Astrocyte (in vitro differentiated cells and primary cell): Measurements from ENCODE around the gene PRDM11. TPM values are rescaled to one million over a fixed set of nuclear protein-coding genes. Genes with fewer than 3 reads are reported as not detected.

Experiments used
- DNase-seq: peaks from one replicate; pipeline ENCODE4 v3.0.0-alpha.2; 2010; ENCODE audit warnings: low read depth
- FAIRE-seq: peaks from 2 replicates; lab custom pipeline; 2011; peaks lifted over from hg19 to GRCh38; lab: Jason Lieb, UNC
- H2AFZ ChIP-seq: 2 replicates; pipeline ENCODE4 v1.6.0; 2012; ENCODE audit warnings: low read depth, low read length, inconsistent platforms
- H3K27ac ChIP-seq: 2 replicates; pipeline ENCODE4 v1.5.1; 2011; ENCODE audit warnings: low read depth, low read length, inconsistent platforms
- H3K27me3 ChIP-seq: 2 replicates; pipeline ENCODE4 v1.6.0; 2011; ENCODE audit warnings: low read length, inconsistent platforms; ENCODE audit not compliant: insufficient read depth
- H3K36me3 ChIP-seq: 2 replicates; pipeline ENCODE4 v1.5.1; 2011; ENCODE audit warnings: low read length, inconsistent platforms; ENCODE audit not compliant: insufficient read depth
- H3K4me1 ChIP-seq: 2 replicates; pipeline ENCODE4 v1.5.1; 2011; ENCODE audit warnings: low read length, inconsistent platforms; ENCODE audit not compliant: insufficient read depth
- H3K4me2 ChIP-seq: 2 replicates; pipeline ENCODE4 v1.6.0; 2012; ENCODE audit warnings: low read length, inconsistent platforms
- H3K4me3 ChIP-seq: 2 replicates; pipeline ENCODE4 v1.5.1; 2011; ENCODE audit warnings: low read depth, mild to moderate bottlenecking, low read length, inconsistent platforms; ENCODE audit not compliant: insufficient read depth
- H3K79me2 ChIP-seq: 2 replicates; pipeline ENCODE4 v1.6.0; 2012; ENCODE audit warnings: mild to moderate bottlenecking, low read length, inconsistent platforms; ENCODE audit not compliant: insufficient read depth
- H3K9ac ChIP-seq: 2 replicates; pipeline ENCODE4 v1.6.0; 2012; ENCODE audit warnings: mild to moderate bottlenecking, low read length, inconsistent platforms
- H3K9me3 ChIP-seq: 2 replicates; pipeline ENCODE4 v1.5.1; 2012; ENCODE audit warnings: low read depth, mild to moderate bottlenecking, low read length, inconsistent platforms; ENCODE audit not compliant: insufficient read depth
- H4K20me1 ChIP-seq: 2 replicates; pipeline ENCODE4 v1.6.0; 2012; ENCODE audit warnings: low read length, inconsistent platforms; ENCODE audit not compliant: insufficient read depth
- H3K27ac Mint-ChIP-seq: one replicate; pipeline ENCODE4 v1.8.0; 2021; ENCODE audit warnings: mild to moderate bottlenecking, mixed read lengths; ENCODE audit not compliant: unreplicated experiment
- H3K27me3 Mint-ChIP-seq: one replicate; pipeline ENCODE4 v1.8.0; 2021; ENCODE audit warnings: low read depth, mixed read lengths; ENCODE audit not compliant: unreplicated experiment
- H3K36me3 Mint-ChIP-seq: one replicate; pipeline ENCODE4 v1.8.0; 2021; ENCODE audit warnings: low read depth, mixed read lengths; ENCODE audit not compliant: unreplicated experiment
- H3K4me1 Mint-ChIP-seq: one replicate; pipeline ENCODE4 v1.8.0; 2021; ENCODE audit warnings: low read depth, mixed read lengths; ENCODE audit not compliant: unreplicated experiment
- H3K4me3 Mint-ChIP-seq: one replicate; pipeline ENCODE4 v1.8.0; 2021; ENCODE audit warnings: mild to moderate bottlenecking, moderate library complexity, mixed read lengths; ENCODE audit not compliant: unreplicated experiment
- H3K9me3 Mint-ChIP-seq: one replicate; pipeline ENCODE4 v1.8.0; 2021; ENCODE audit warnings: mild to moderate bottlenecking, mixed read lengths; ENCODE audit not compliant: unreplicated experiment
- CTCF ChIP-seq: IDR thresholded peaks from 2 replicates; pipeline ENCODE4 v1.5.1; 2011; ENCODE audit warnings: low read depth, mild to moderate bottlenecking, inconsistent platforms, low read length, moderate library complexity; ENCODE audit not compliant: insufficient read depth
- EZH2 ChIP-seq: IDR thresholded peaks from 2 replicates; pipeline ENCODE4 v1.6.1; 2012; ENCODE audit warnings: mild to moderate bottlenecking, low read length, inconsistent platforms; ENCODE audit not compliant: insufficient read depth
- total RNA-seq: library from RNA; stranded (reverse); gene quantifications from 2 replicates; pipeline ENCODE4 v1.2.1, GENCODE V29; 2021

The PRDM11 gene
- total RNA-seq, 1 donor from 2014 or later: 9.1 TPM

DNA sequence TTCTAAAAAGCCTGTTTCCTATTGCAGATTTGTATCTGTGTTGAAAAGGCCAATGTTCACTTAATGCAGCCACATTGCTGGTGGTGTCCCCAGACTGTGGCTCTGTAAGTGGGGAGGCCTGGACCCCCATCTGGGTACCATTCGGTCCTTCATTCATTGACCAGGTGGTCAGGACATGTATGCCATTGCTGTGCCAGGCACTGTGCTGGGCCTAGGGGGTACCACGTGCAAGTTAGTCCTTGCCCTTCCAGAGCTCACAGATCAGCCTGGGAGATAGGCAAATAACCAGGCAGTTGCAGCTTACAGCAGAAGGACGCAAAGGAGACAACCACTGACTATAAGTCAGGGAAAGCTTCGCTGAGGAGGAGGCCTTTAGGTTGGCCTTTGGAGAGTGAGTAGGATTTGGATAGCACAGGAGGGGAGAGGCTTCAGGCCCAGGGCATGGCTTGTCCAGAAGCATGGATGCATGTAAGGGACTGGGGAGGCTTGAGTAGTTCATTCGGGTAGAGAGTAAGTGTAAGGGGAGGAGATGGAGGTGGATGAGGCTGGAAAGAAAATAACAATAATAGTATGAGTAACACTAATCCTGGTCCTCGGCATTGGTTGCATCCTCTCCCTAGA is 5.0 kb downstream of the PRDM11 start:
- Mint-ChIP-seq H3K4me3 (no peak overlapping the region), H3K27ac (no peak overlapping the region), H3K4me1 (peaks cover 10% of the 10 kb centered on the region), H3K36me3 (peaks cover 2% of the 10 kb centered on the region), H3K9me3 (no peaks in the 10 kb centered on the region), H3K27me3 (peaks cover 3% of the 10 kb centered on the region)
- H3K27me3 ChIP-seq: no peaks in the 10 kb centered on the region
- H3K36me3 ChIP-seq: no peaks in the 10 kb centered on the region
- H4K20me1 ChIP-seq: peaks cover 61% of the 10 kb centered on the region
- peaks cover 7% of the 10 kb centered on the region for H3K4me1 ChIP-seq
- H3K4me2 ChIP-seq: no peak overlapping the region
- no peak overlapping the region for H3K9ac ChIP-seq
- H3K4me3 ChIP-seq: no peak overlapping the region
- DNase-seq (no peak), FAIRE-seq (no peak)
- TF ChIP-seq EZH2 (no peak), CTCF (no peak)
- H3K9me3 ChIP-seq: no peaks in the 10 kb centered on the region
- H3K27ac ChIP-seq: no peak overlapping the region
- H2AFZ ChIP-seq: no peak overlapping the region
- H3K79me2 ChIP-seq: peaks cover 39% of the 10 kb centered on the region

DNA sequence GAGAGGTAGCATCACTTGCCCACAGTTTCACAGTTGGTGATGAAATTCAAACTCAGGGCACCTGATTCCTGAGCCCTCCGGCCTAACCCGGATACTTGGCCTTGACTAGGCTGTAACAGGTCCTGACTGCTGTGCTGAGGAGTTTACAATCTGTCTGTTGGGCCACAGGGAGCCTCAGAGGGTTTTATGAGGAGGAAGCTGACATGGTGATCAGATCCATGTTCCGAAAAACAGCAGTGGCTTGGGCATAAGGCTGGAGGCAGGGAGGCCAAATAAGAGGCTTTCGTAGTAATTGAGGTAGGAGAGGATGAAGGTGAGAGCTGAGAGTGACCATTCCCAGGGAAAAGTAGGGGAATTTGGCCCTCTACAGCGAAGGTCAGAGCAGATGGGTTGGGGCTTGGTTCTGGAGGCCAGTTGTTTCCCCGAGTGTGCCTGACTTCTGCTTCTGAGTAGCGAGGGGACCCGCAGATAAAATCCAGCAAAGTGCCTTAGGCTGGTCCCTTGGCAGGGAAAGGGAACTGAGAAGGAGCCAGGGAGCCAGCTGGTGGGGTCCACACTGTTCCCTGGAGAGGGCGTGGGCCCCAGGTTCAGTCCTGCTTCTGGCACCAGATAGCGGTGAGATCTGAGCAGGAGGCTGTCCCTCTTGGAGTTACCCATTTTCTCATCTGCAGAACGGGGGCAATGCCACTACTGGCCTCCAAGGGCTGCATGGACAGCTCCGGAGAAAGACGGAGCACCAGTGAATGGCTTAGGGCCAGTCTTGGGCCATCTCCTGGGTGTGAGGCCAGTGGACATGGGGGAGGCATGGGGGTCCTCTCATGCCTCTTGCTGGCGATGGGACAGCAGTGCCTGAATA is 6.5 kb downstream of the PRDM11 start:
- DNase-seq (no peak), FAIRE-seq (no peak)
- H3K36me3 ChIP-seq: no peaks in the 10 kb centered on the region
- H4K20me1 ChIP-seq: peaks cover 75% of the 10 kb centered on the region
- Mint-ChIP-seq H3K36me3 (peaks cover 2% of the 10 kb centered on the region), H3K9me3 (no peaks in the 10 kb centered on the region), H3K4me3 (no peak overlapping the region), H3K4me1 (peaks cover 15% of the 10 kb centered on the region), H3K27me3 (peaks cover 8% of the 10 kb centered on the region), H3K27ac (no peak overlapping the region)
- H2AFZ ChIP-seq: no peak overlapping the region
- no peaks in the 10 kb centered on the region for H3K9me3 ChIP-seq
- H3K4me1 ChIP-seq: peaks cover 3% of the 10 kb centered on the region
- H3K9ac ChIP-seq: no peak overlapping the region
- H3K4me3 ChIP-seq: no peak overlapping the region
- H3K27ac ChIP-seq: no peak overlapping the region
- TF ChIP-seq CTCF: no peak
- TF ChIP-seq EZH2: no peak
- H3K4me2 ChIP-seq: no peak overlapping the region
- H3K27me3 ChIP-seq: no peaks in the 10 kb centered on the region
- H3K79me2 ChIP-seq: peaks cover 43% of the 10 kb centered on the region

DNA sequence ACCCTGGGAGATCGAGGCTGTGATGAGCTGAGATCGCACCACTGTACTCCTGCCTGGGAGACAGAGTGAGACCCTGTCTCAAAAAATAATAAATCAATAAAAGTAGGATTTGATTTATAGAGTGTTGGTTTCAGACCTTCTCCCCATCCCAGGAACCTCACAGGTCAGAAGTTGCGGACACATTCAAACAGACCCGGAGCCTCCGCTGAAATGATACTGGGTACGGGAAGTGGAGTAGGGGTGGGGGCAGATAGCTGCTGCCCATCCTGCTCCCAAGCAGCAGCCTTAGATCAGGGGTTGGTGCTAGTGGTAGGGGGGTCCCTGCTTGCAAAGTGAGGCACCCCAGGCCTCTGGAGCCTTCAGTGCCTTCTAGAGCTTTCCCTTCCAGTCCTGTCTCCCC is 7.8 kb downstream of the PRDM11 start:
- no peak overlapping the region for H3K27ac ChIP-seq
- no peaks in the 10 kb centered on the region for H3K9me3 Mint-ChIP-seq
- no peak overlapping the region for H3K4me3 ChIP-seq
- TF ChIP-seq CTCF (no peak), EZH2 (no peak)
- peaks cover 8% of the 10 kb centered on the region for H3K27me3 Mint-ChIP-seq
- H2AFZ ChIP-seq: no peak overlapping the region
- FAIRE-seq (no peak), DNase-seq (no peak)
- no peaks in the 10 kb centered on the region for H3K4me1 ChIP-seq
- no peak overlapping the region for H3K27ac Mint-ChIP-seq
- H3K9me3 ChIP-seq: no peaks in the 10 kb centered on the region
- peaks cover 35% of the 10 kb centered on the region for H3K79me2 ChIP-seq
- H4K20me1 ChIP-seq: peaks cover 89% of the 10 kb centered on the region
- no peaks in the 10 kb centered on the region for H3K36me3 ChIP-seq
- H3K27me3 ChIP-seq: no peaks in the 10 kb centered on the region
- peaks cover 19% of the 10 kb centered on the region for H3K4me1 Mint-ChIP-seq
- peaks cover 2% of the 10 kb centered on the region for H3K36me3 Mint-ChIP-seq
- H3K4me3 Mint-ChIP-seq: no peak overlapping the region
- H3K4me2 ChIP-seq: no peak overlapping the region
- no peak overlapping the region for H3K9ac ChIP-seq
